Caco-2 (cell line): ENCODE data around the gene LEPROT. TPM values are rescaled to one million over a fixed set of nuclear protein-coding genes. Genes with fewer than 3 reads are reported as not detected.

ENCODE experiments used
- BruUV-seq: library from RNA; stranded (reverse); fragments of 400-500 nt; replicated peaks from 2 replicates; lab custom pipeline; 2021; lab: Mats Ljungman, UMichigan
- CTCF ChIA-PET: fragments of 300-600 bp; sonication (Branson Sonifier 250); formaldehyde crosslinking; loops from one replicate; lab custom pipeline; 2022; ENCODE audit warnings: antibody characterized with exemption; lab: Charles Lee
- POLR2A ChIA-PET: fragments of 300-600 bp; sonication (Branson Sonifier 250); formaldehyde crosslinking; loops from one replicate; lab custom pipeline; 2022; ENCODE audit warnings: antibody characterized with exemption; lab: Charles Lee
- DNase-seq, 2 experiments: peaks; one replicate each; pipeline versions ENCODE4 v3.0.0 to v3.0.0-alpha.2; 2020 to 2022
- H3K27me3 ChIP-seq: replicated peaks from 2 replicates; pipeline ENCODE4 v1.6.0; 2011; ENCODE audit warnings: low read length; ENCODE audit not compliant: control insufficient read depth, insufficient read depth
- H3K36me3 ChIP-seq: 2 replicates; pipeline ENCODE4 v1.5.1; 2011; ENCODE audit warnings: low read length; ENCODE audit not compliant: control insufficient read depth, insufficient read depth
- H3K4me1 ChIP-seq: fragments of 250-450 bp; sonication (Bioruptor Pico); 2 replicates; pipeline ENCODE4 v1.5.1; 2020; ENCODE audit warnings: mild to moderate bottlenecking
- H3K4me3 ChIP-seq: 2 replicates; pipeline ENCODE4 v1.5.1; 2011; ENCODE audit warnings: low read depth, mild to moderate bottlenecking, control low read depth, low read length
- H3K9me3 ChIP-seq: fragments of 250-450 bp; sonication (Bioruptor Pico); 2 replicates; pipeline ENCODE4 v1.5.1; 2020; ENCODE audit warnings: mild to moderate bottlenecking, moderate library complexity
- H3K27ac Mint-ChIP-seq: one replicate; pipeline ENCODE4 v1.8.0; 2022; ENCODE audit warnings: mixed read lengths; ENCODE audit not compliant: unreplicated experiment
- H3K27me3 Mint-ChIP-seq: one replicate; pipeline ENCODE4 v1.8.0; 2022; ENCODE audit warnings: mixed read lengths; ENCODE audit not compliant: insufficient read depth, unreplicated experiment
- H3K36me3 Mint-ChIP-seq: one replicate; pipeline ENCODE4 v1.8.0; 2022; ENCODE audit warnings: mild to moderate bottlenecking, mixed read lengths; ENCODE audit not compliant: insufficient read depth, unreplicated experiment
- H3K4me1 Mint-ChIP-seq: one replicate; pipeline ENCODE4 v1.8.0; 2022; ENCODE audit warnings: low read depth, mixed read lengths; ENCODE audit not compliant: unreplicated experiment
- H3K4me3 Mint-ChIP-seq: one replicate; pipeline ENCODE4 v1.8.0; 2022; ENCODE audit warnings: mild to moderate bottlenecking, moderate library complexity, mixed read lengths; ENCODE audit not compliant: unreplicated experiment
- H3K9me3 Mint-ChIP-seq: one replicate; pipeline ENCODE4 v1.8.0; 2022; ENCODE audit warnings: mixed read lengths; ENCODE audit not compliant: unreplicated experiment
- CTCF ChIP-seq, 2 experiments: fragments of 200-600 bp in 1 of 2; IDR thresholded peaks; 1 replicate in 1 of 2; 2 replicates in 1 of 2; pipeline versions ENCODE4 v1.5.1 to v1.8.0; 2011 to 2022; ENCODE audit warnings: antibody characterized with exemption in 1 of 2, control low read depth in 1 of 2, inconsistent platforms in 1 of 2, low read depth in 1 of 2, low read length in 1 of 2, mild to moderate bottlenecking in 1 of 2, moderate library complexity in 1 of 2; ENCODE audit not compliant: insufficient read depth in 1 of 2, severe bottlenecking in 1 of 2, unreplicated experiment in 1 of 2
- intact Hi-C: fragments of 100-400 bp; cut with micrococcal nuclease; formaldehyde crosslinking; loops from one replicate; pipeline ENCODE4 v1.10.0; 2022; ENCODE audit not compliant: unreplicated experiment
- total RNA-seq: library from RNA; stranded (reverse); gene quantifications from 2 replicates; pipeline ENCODE4 v1.2.3, GENCODE V29; 2022

LEPROT gene
- total RNA-seq, 1 experiment from 2014 or later, result 37.6 TPM

- Histone ChIP-seq H3K4me1 (no peaks in the 10 kb centered on the region), H3K4me3 (no peak overlapping the region), H3K9me3 (no peaks in the 10 kb centered on the region), H3K36me3 (no peaks in the 10 kb centered on the region), H3K27me3 (no peaks in the 10 kb centered on the region)
- H3K4me1 Mint-ChIP-seq, result peaks cover 8% of the 10 kb centered on the region
- ChIA-PET POLR2A (no interaction called here), CTCF (interaction anchor here (1.0 kb wide), 1 partner anchor 18 kb away, joined by 4 read pairs; no protein-coding TSS in a partner anchor)
- DNase-seq, result no peak
- no peaks in the 10 kb centered on the region for H3K36me3 Mint-ChIP-seq
- H3K27me3 Mint-ChIP-seq, result no peaks in the 10 kb centered on the region
- no peak overlapping the region for H3K27ac Mint-ChIP-seq
- BruUV-seq, result no TSS peak
- no peak overlapping the region for H3K4me3 Mint-ChIP-seq
- no peaks in the 10 kb centered on the region for H3K9me3 Mint-ChIP-seq
- TF ChIP-seq CTCF (IDR thresholded peaks at IDR 0.05; ENCODE audit: insufficient read depth in 1 of 2, low read depth in 1 of 2, low read length in 1 of 2, severe bottlenecking in 1 of 2, unreplicated experiment in 1 of 2), result no peak
- intact Hi-C loops, result no loop called here
These were observed 20.4 kb downstream of the LEPROT start for GRCh38 chr1:65440915-65441314.

- intact Hi-C loops, result no loop called here
These were observed 21.0 kb downstream of the LEPROT start for GRCh38 chr1:65441464-65441863.

GRCh38 chr1:65442442-65442841 lies 22.0 kb downstream of the LEPROT start:
- intact Hi-C loops, result no loop called here
- Histone ChIP-seq H3K9me3 (no peaks in the 10 kb centered on the region), H3K4me3 (no peak overlapping the region), H3K4me1 (no peaks in the 10 kb centered on the region), H3K36me3 (no peaks in the 10 kb centered on the region), H3K27me3 (no peaks in the 10 kb centered on the region)
- H3K36me3 Mint-ChIP-seq, result no peaks in the 10 kb centered on the region
- CTCF ChIA-PET, result no interaction called here
- POLR2A ChIA-PET, result no interaction called here
- no peak for DNase-seq
- TF ChIP-seq CTCF (IDR thresholded peaks at IDR 0.05; ENCODE audit: insufficient read depth in 1 of 2, low read depth in 1 of 2, low read length in 1 of 2, severe bottlenecking in 1 of 2, unreplicated experiment in 1 of 2), result no peak
- H3K9me3 Mint-ChIP-seq, result no peaks in the 10 kb centered on the region
- no peak overlapping the region for H3K4me3 Mint-ChIP-seq
- no peaks in the 10 kb centered on the region for H3K27me3 Mint-ChIP-seq
- BruUV-seq, result no TSS peak
- peaks cover 8% of the 10 kb centered on the region for H3K4me1 Mint-ChIP-seq
- H3K27ac Mint-ChIP-seq, result no peak overlapping the region

More at GRCh38 chr1:65441464-65441863, 21.0 kb downstream of the LEPROT start:
- DNase-seq, result no peak
- POLR2A ChIA-PET, result no interaction called here
- no peaks in the 10 kb centered on the region for H3K36me3 ChIP-seq
- no peak for TF ChIP-seq CTCF (IDR thresholded peaks at IDR 0.05; ENCODE audit: insufficient read depth in 1 of 2, low read depth in 1 of 2, low read length in 1 of 2, severe bottlenecking in 1 of 2, unreplicated experiment in 1 of 2)
- Mint-ChIP-seq H3K27me3 (no peaks in the 10 kb centered on the region), H3K4me1 (peaks cover 8% of the 10 kb centered on the region), H3K27ac (no peak overlapping the region), H3K36me3 (no peaks in the 10 kb centered on the region), H3K9me3 (no peaks in the 10 kb centered on the region), H3K4me3 (no peak overlapping the region)
- no peaks in the 10 kb centered on the region for H3K4me1 ChIP-seq
- BruUV-seq, result no TSS peak
- no peaks in the 10 kb centered on the region for H3K9me3 ChIP-seq
- CTCF ChIA-PET, result interaction anchor here (1.0 kb wide), 1 partner anchor 18 kb away, joined by 4 read pairs; no protein-coding TSS in a partner anchor
- no peak overlapping the region for H3K4me3 ChIP-seq
- no peaks in the 10 kb centered on the region for H3K27me3 ChIP-seq
